ACHN (cell line): ENCODE measurements around the gene ZNF174.

ENCODE experiments used
- DNase-seq: peaks from one replicate; pipeline ENCODE4 v3.0.0-alpha.2; 2015
- in situ Hi-C: cut with HindIII; loops from 2 replicates; pipeline ENCODE4 v1.10.0; 2017; ENCODE audit warnings: low sequenced_read_pairs, low pct_ligation_motif_present, low pct_unique_long_range_greater_than_20kb

The ZNF174 gene

GRCh38 chr16:3400779-3401688, at the start of gene ZNF174, which contains the start of gene ZSCAN32:
Gene ZNF174, plus strand, starts transcription at chr16:3401215. Its CDS starts 790 bp downstream, at chr16:3402005.
Gene ZSCAN32, minus strand, starts transcription at chr16:3401004. Its CDS starts 3,447 bp downstream, at chr16:3397557.
- DNase-seq: peak; percentile 100
- in situ Hi-C loops: no loop called here

- DNase-seq: no peak
These were observed 45.4 kb upstream of the ZNF174 start, which contains the start of gene OR2C1 for GRCh38 chr16:3355589-3355988. Gene OR2C1, plus strand, starts transcription at chr16:3355889. Its CDS starts 52 bp downstream, at chr16:3355941.

GRCh38 chr16:3356118-3356517, 44.9 kb upstream of the ZNF174 start:
- in situ Hi-C loops: no loop called here

More at GRCh38 chr16:3355589-3355988, 45.4 kb upstream of the ZNF174 start, which contains the start of gene OR2C1:
- in situ Hi-C loops: no loop called here

GRCh38 chr16:3358871-3359270, 42.1 kb upstream of the ZNF174 start:
- in situ Hi-C loops: no loop called here
- DNase-seq: no peak

More at GRCh38 chr16:3356118-3356517, 44.9 kb upstream of the ZNF174 start:
- DNase-seq: no peak

GRCh38 chr16:3362931-3363330, 38.1 kb upstream of the ZNF174 start:
- in situ Hi-C loops: no loop called here
- no peak for DNase-seq

GRCh38 chr16:3363793-3364192, 37.2 kb upstream of the ZNF174 start:
- DNase-seq: peak; percentile 18
- in situ Hi-C loops: no loop called here

- in situ Hi-C loops: no loop called here
- DNase-seq: peak; percentile 93
These were observed 36.1 kb upstream of the ZNF174 start for GRCh38 chr16:3364774-3365427.

GRCh38 chr16:3369073-3369472, 31.9 kb upstream of the ZNF174 start:
- in situ Hi-C loops: no loop called here

GRCh38 chr16:3375680-3376079, 25.3 kb upstream of the ZNF174 start:
- DNase-seq: no peak
- in situ Hi-C loops: no loop called here

More at GRCh38 chr16:3369073-3369472, 31.9 kb upstream of the ZNF174 start:
- DNase-seq: no peak

GRCh38 chr16:3377917-3378316, 23.1 kb upstream of the ZNF174 start:
- in situ Hi-C loops: no loop called here
- no peak for DNase-seq

- DNase-seq: peak; percentile 12
- in situ Hi-C loops: no loop called here
These were observed 18.0 kb upstream of the ZNF174 start for GRCh38 chr16:3383045-3383448.

- no peak for DNase-seq
- in situ Hi-C loops: no loop called here
These were observed 12.7 kb upstream of the ZNF174 start for GRCh38 chr16:3388325-3388724.

GRCh38 chr16:3389663-3390338, 11.2 kb upstream of the ZNF174 start:
- in situ Hi-C loops: no loop called here
- no peak for DNase-seq

- in situ Hi-C loops: no loop called here
- no peak for DNase-seq
These were observed 603 bp upstream of the ZNF174 start for GRCh38 chr16:3400446-3400778.

- DNase-seq: no peak
- in situ Hi-C loops: no loop called here
These were observed 843 bp downstream of the ZNF174 start for GRCh38 chr16:3401719-3402397.

GRCh38 chr16:3408561-3409197, 7.7 kb downstream of the ZNF174 start:
- no peak for DNase-seq
- in situ Hi-C loops: no loop called here

GRCh38 chr16:3413730-3414379, 12.8 kb downstream of the ZNF174 start:
- DNase-seq: no peak

More at GRCh38 chr16:3413730-3414379, 12.8 kb downstream of the ZNF174 start:
- in situ Hi-C loops: no loop called here
